HepG2 (cell line): ENCODE measurements around the gene TCEAL3.

ENCODE experiments used
- BCLAF1 ChIP-seq: fragments of 450-650 bp; IDR thresholded peaks from 2 replicates; pipeline ENCODE4 v1.6.1; 2017; ENCODE audit warnings: mild to moderate bottlenecking
- SIN3A ChIP-seq: IDR thresholded peaks from 2 replicates; pipeline ENCODE4 v1.6.1; 2011; ENCODE audit warnings: low read depth, mild to moderate bottlenecking, control low read depth, low read length, borderline replicate concordance
- TCF7 ChIP-seq: sonication (generic); IDR thresholded peaks from 2 replicates; pipeline ENCODE4 v1.6.1; 2016; ENCODE audit warnings: antibody characterized with exemption, low read depth
- ZNF430 ChIP-seq: sonication (generic); formaldehyde crosslinking; IDR thresholded peaks from 2 replicates; pipeline ENCODE4 v1.9.0; 2021; ENCODE audit warnings: mild to moderate bottlenecking, missing genetic modification reagents

GRCh38 chrX:103586314-103586646, 21.5 kb upstream of the TCEAL3 start:
- TF ChIP-seq BCLAF1 (no peak), SIN3A (no peak), ZNF430 (no peak), TCF7 (no peak)
